ENCODE results near the gene KNG1. TPM values are rescaled to one million over a fixed set of nuclear protein-coding genes. Genes with fewer than 3 reads are reported as not detected.

Gene KNG1
- total RNA-seq, 1 donor from 2014 or later, result not detected

DNA sequence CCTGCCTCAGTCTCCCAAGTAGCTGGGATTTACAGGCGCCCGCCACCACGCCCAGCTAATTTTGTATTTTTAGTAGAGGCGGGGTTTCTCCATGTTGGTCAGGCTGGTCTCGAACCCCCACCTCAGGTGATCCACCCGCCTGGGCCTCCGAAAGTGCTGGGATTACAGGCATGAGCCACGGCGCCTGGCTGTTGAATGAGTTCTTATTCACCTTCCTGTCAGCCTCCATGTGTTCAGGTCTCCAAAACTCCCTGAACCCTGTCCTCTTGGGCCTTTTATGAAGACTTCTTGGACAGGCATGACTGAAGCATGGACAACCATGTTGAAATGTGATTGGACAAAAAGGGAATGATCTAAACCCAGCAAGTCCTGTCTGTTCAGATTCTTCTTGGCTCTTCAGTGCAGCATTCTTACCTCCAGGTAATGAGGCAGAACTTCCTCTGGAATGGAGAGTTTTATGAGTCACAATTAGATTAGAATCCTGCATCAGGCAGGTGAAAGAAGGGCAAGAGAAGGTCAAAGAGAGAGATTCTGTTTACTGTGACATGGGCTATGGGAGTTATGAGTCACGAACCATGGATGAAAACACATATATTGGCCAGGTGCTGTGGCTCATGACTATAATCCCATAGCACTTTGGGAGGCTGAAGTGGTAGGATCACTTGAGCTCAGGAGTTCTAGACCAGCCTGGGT is 43.1 kb downstream of the KNG1 start:
- Histone ChIP-seq H3K27ac (ENCODE audit: low read depth, low read length) (no peak overlapping the region), H3K27me3 (ENCODE audit: insufficient read depth, low read length) (no peaks in the 10 kb centered on the region), H3K4me1 (ENCODE audit: insufficient read depth, low read length) (no peaks in the 10 kb centered on the region), H2AFZ (ENCODE audit: low read depth, low read length) (no peak overlapping the region), H3K4me2 (ENCODE audit: low read length) (no peak overlapping the region), H3K79me2 (ENCODE audit: insufficient read depth, low read length) (no peaks in the 10 kb centered on the region), H3K4me3 (ENCODE audit: insufficient read depth, low read depth, low read length) (no peak overlapping the region), H3K9ac (ENCODE audit: low read length) (no peak overlapping the region), H4K20me1 (ENCODE audit: insufficient read depth, low read length) (no peaks in the 10 kb centered on the region), H3K9me3 (ENCODE audit: insufficient read depth, low read depth, low read length) (no peaks in the 10 kb centered on the region), H3K36me3 (ENCODE audit: insufficient read depth, low read length) (no peaks in the 10 kb centered on the region)
- Mint-ChIP-seq H3K4me1 (ENCODE audit: low read depth, unreplicated experiment) (no peaks in the 10 kb centered on the region), H3K27ac (ENCODE audit: unreplicated experiment) (no peak overlapping the region), H3K4me3 (ENCODE audit: unreplicated experiment) (no peak overlapping the region), H3K36me3 (ENCODE audit: low read depth, unreplicated experiment) (no peaks in the 10 kb centered on the region), H3K9me3 (ENCODE audit: unreplicated experiment) (no peaks in the 10 kb centered on the region), H3K27me3 (ENCODE audit: low read depth, unreplicated experiment) (peaks cover 2% of the 10 kb centered on the region)
- FAIRE-seq, result no peak
- TF ChIP-seq, protein P1, sequence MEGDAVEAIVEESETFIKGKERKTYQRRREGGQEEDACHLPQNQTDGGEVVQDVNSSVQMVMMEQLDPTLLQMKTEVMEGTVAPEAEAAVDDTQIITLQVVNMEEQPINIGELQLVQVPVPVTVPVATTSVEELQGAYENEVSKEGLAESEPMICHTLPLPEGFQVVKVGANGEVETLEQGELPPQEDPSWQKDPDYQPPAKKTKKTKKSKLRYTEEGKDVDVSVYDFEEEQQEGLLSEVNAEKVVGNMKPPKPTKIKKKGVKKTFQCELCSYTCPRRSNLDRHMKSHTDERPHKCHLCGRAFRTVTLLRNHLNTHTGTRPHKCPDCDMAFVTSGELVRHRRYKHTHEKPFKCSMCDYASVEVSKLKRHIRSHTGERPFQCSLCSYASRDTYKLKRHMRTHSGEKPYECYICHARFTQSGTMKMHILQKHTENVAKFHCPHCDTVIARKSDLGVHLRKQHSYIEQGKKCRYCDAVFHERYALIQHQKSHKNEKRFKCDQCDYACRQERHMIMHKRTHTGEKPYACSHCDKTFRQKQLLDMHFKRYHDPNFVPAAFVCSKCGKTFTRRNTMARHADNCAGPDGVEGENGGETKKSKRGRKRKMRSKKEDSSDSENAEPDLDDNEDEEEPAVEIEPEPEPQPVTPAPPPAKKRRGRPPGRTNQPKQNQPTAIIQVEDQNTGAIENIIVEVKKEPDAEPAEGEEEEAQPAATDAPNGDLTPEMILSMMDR (IDR thresholded peaks at IDR 0.05; ENCODE audit: insufficient read depth, low read depth, low read length), result no peak
- no peak for TF ChIP-seq EZH2 (IDR thresholded peaks at IDR 0.05; ENCODE audit: insufficient read depth, low read length)
- DNase-seq (ENCODE audit: low read depth), result no peak

GRCh38 chr3:186760897-186761447 is 43.8 kb downstream of the KNG1 start:
- Histone ChIP-seq H3K9me3 (ENCODE audit: insufficient read depth, low read depth, low read length) (no peaks in the 10 kb centered on the region), H3K9ac (ENCODE audit: low read length) (no peak overlapping the region), H3K27me3 (ENCODE audit: insufficient read depth, low read length) (no peaks in the 10 kb centered on the region), H2AFZ (ENCODE audit: low read depth, low read length) (no peak overlapping the region), H3K79me2 (ENCODE audit: insufficient read depth, low read length) (no peaks in the 10 kb centered on the region), H3K27ac (ENCODE audit: low read depth, low read length) (no peak overlapping the region), H3K36me3 (ENCODE audit: insufficient read depth, low read length) (no peaks in the 10 kb centered on the region), H3K4me2 (ENCODE audit: low read length) (no peak overlapping the region), H3K4me3 (ENCODE audit: insufficient read depth, low read depth, low read length) (no peak overlapping the region), H4K20me1 (ENCODE audit: insufficient read depth, low read length) (no peaks in the 10 kb centered on the region), H3K4me1 (ENCODE audit: insufficient read depth, low read length) (no peaks in the 10 kb centered on the region)
- Mint-ChIP-seq H3K27ac (ENCODE audit: unreplicated experiment) (no peak overlapping the region), H3K4me1 (ENCODE audit: low read depth, unreplicated experiment) (no peaks in the 10 kb centered on the region), H3K9me3 (ENCODE audit: unreplicated experiment) (no peaks in the 10 kb centered on the region), H3K4me3 (ENCODE audit: unreplicated experiment) (no peak overlapping the region), H3K36me3 (ENCODE audit: low read depth, unreplicated experiment) (no peaks in the 10 kb centered on the region), H3K27me3 (ENCODE audit: low read depth, unreplicated experiment) (peaks cover 2% of the 10 kb centered on the region)
- DNase-seq (ENCODE audit: low read depth) (no peak), FAIRE-seq (no peak)
- no peak for TF ChIP-seq EZH2 (IDR thresholded peaks at IDR 0.05; ENCODE audit: insufficient read depth, low read length)
- TF ChIP-seq, protein P1 (IDR thresholded peaks at IDR 0.05; ENCODE audit: insufficient read depth, low read depth, low read length), result no peak

- DNase-seq (ENCODE audit: low read depth) (no peak), FAIRE-seq (no peak)
- Histone ChIP-seq H3K4me1 (ENCODE audit: insufficient read depth, low read length) (peaks cover 7% of the 10 kb centered on the region), H3K9ac (ENCODE audit: low read length) (peak overlapping the region; percentile 63), H2AFZ (ENCODE audit: low read depth, low read length) (peak overlapping the region; percentile 92), H3K27me3 (ENCODE audit: insufficient read depth, low read length) (no peaks in the 10 kb centered on the region), H3K36me3 (ENCODE audit: insufficient read depth, low read length) (no peaks in the 10 kb centered on the region), H3K79me2 (ENCODE audit: insufficient read depth, low read length) (no peaks in the 10 kb centered on the region), H3K4me2 (ENCODE audit: low read length) (peak overlapping the region; percentile 89), H3K27ac (ENCODE audit: low read depth, low read length) (no peak overlapping the region), H3K9me3 (ENCODE audit: insufficient read depth, low read depth, low read length) (no peaks in the 10 kb centered on the region), H4K20me1 (ENCODE audit: insufficient read depth, low read length) (no peaks in the 10 kb centered on the region), H3K4me3 (ENCODE audit: insufficient read depth, low read depth, low read length) (peak overlapping the region; percentile 55)
- peaks cover 5% of the 10 kb centered on the region for H3K27me3 Mint-ChIP-seq (ENCODE audit: low read depth, unreplicated experiment)
- no peaks in the 10 kb centered on the region for H3K9me3 Mint-ChIP-seq (ENCODE audit: unreplicated experiment)
- H3K27ac Mint-ChIP-seq (ENCODE audit: unreplicated experiment), result no peak overlapping the region
- TF ChIP-seq, protein P1 (IDR thresholded peaks at IDR 0.05; ENCODE audit: insufficient read depth, low read depth, low read length), result no peak
- TF ChIP-seq EZH2 (IDR thresholded peaks at IDR 0.05; ENCODE audit: insufficient read depth, low read length), result no peak
- no peaks in the 10 kb centered on the region for H3K4me1 Mint-ChIP-seq (ENCODE audit: low read depth, unreplicated experiment)
- H3K36me3 Mint-ChIP-seq (ENCODE audit: low read depth, unreplicated experiment), result no peaks in the 10 kb centered on the region
- no peak overlapping the region for H3K4me3 Mint-ChIP-seq (ENCODE audit: unreplicated experiment)
These were observed 55.1 kb downstream of the KNG1 start for GRCh38 chr3:186772281-186772694.

Data from astrocyte (in vitro differentiated cells and primary cell).